Sigmoid colon (tissue), 4 donors: ENCODE measurements around the gene INPP5F.

Experiments used
- POLR2A ChIP-seq, 2 donors: fragments of 450-650 bp; IDR thresholded peaks; one replicate each; pipeline ENCODE4 v1.6.1; 2016; ENCODE audit warnings: antibody characterized with exemption in 2 of 2, mild to moderate bottlenecking in 2 of 2, moderate library complexity in 2 of 2
- POLR2AphosphoS5 ChIP-seq, 4 donors: sonication (generic); formaldehyde crosslinking; IDR thresholded peaks; one replicate each; pipeline ENCODE4 v1.6.1; 2017; ENCODE audit warnings: antibody characterized with exemption in 4 of 4
- TF ChIP-seq, protein P1 (sequence below), 4 experiments: fragments of 450-650 bp in 3 of 4; fragments of 200-600 bp in 1 of 4; IDR thresholded peaks; one replicate each; pipeline ENCODE4 v1.5.1; 2016 to 2019; ENCODE audit warnings: antibody characterized with exemption in 4 of 4, mild to moderate bottlenecking in 3 of 4, moderate library complexity in 2 of 4

DNA sequence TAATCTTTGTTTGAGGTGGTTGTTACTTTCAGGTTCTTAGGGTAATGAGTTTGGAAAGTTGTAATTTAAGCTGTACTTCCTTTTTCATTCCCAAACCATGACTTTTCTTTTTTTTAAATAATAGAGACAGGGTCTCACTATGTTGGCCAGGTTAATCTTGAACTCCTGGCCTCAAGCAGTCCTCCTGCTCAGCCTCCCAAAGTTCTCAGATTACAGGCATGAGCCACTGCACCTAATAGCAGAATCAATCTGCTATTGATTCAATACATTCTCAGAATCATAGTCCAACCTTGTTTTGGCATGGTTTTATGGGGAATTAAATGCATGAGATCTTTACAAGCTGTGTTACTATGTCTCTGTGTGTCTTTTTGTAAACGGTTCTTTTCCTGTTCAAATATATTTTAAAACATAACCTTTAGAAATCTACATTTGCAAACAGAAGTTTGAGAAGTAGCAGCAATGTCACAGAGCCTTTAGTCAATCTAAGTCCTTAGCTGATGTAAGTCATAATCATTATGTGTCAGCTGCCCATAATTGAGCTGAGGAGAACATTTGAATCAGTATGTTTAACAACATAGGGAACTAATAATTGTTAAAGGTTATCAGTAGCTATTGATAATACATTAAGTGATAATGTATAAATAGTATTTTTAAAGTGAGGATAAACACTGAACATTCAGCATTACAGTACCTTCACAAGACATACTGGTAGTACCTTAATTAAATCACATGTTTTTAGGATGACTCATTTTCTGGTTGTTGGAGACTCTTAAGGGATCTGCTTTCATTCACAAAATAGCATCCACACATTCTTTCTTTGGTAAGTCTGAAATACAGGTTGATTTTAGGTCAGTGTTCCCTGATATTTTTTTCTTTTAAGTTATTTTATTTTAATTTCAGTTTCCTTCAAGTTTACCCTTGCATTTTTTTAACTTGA, 8.8 kb downstream of the INPP5F start:
- TF ChIP-seq POLR2AphosphoS5 (IDR thresholded peaks at IDR 0.05) (no peak), POLR2A (IDR thresholded peaks at IDR 0.05) (no peak)
- TF ChIP-seq, protein P1, sequence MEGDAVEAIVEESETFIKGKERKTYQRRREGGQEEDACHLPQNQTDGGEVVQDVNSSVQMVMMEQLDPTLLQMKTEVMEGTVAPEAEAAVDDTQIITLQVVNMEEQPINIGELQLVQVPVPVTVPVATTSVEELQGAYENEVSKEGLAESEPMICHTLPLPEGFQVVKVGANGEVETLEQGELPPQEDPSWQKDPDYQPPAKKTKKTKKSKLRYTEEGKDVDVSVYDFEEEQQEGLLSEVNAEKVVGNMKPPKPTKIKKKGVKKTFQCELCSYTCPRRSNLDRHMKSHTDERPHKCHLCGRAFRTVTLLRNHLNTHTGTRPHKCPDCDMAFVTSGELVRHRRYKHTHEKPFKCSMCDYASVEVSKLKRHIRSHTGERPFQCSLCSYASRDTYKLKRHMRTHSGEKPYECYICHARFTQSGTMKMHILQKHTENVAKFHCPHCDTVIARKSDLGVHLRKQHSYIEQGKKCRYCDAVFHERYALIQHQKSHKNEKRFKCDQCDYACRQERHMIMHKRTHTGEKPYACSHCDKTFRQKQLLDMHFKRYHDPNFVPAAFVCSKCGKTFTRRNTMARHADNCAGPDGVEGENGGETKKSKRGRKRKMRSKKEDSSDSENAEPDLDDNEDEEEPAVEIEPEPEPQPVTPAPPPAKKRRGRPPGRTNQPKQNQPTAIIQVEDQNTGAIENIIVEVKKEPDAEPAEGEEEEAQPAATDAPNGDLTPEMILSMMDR (IDR thresholded peaks at IDR 0.05) = no peak
